Activated naive CD4-positive, alpha-beta T cell treated with anti-CD3 and anti-CD28 coated beads, Interleukin-2, amount 50 U/mL, for 72 hours (primary cell): ENCODE data around the gene STARD3NL. TPM values are rescaled to one million over a fixed set of nuclear protein-coding genes. Genes with fewer than 3 reads are reported as not detected.
"Not testable (repeated sequence)": the region's sequence is repeated elsewhere in the genome, so short reads cannot be mapped to it uniquely, and the experiment has no call there.

Source experiments
- ATAC-seq, 2 donors: fragments of 150-1000 bp; cut with Tn5 transposase; 2 replicates each; pipeline ENCODE4 v1.10.0; 2021; ENCODE audit warnings: mild to moderate bottlenecking in 2 of 2, moderate library complexity in 2 of 2
- DNase-seq, 2 donors: peaks; one replicate each; pipeline ENCODE4 v3.0.0; 2021 to 2022; ENCODE audit warnings: low spot score in 2 of 2
- H3K27ac Mint-ChIP-seq, 2 donors: one replicate each; pipeline ENCODE4 v1.8.0; 2022; ENCODE audit warnings: mild to moderate bottlenecking in 2 of 2, mixed read lengths in 2 of 2
- H3K36me3 Mint-ChIP-seq, 2 donors: one replicate each; pipeline ENCODE4 v1.8.0; 2022; ENCODE audit warnings: mixed read lengths in 2 of 2
- H3K9me3 Mint-ChIP-seq, 2 donors: one replicate each; pipeline ENCODE4 v1.8.0; 2022; ENCODE audit warnings: mixed read lengths in 2 of 2
- total RNA-seq, 2 donors: library from RNA; stranded (reverse); gene quantifications; one replicate each; pipeline ENCODE4 v1.2.3, GENCODE V29; 2022

The STARD3NL gene
- total RNA-seq, 2 donors from 2014 or later, result 21.5 to 28.7 TPM

- ATAC-seq, DNase-seq, H3K36me3 Mint-ChIP-seq, H3K9me3 Mint-ChIP-seq, H3K27ac Mint-ChIP-seq: not testable (repeated sequence)
Observed at GRCh38 chr7:38270405-38270804, 92.4 kb downstream of the STARD3NL start.

- no peak for DNase-seq
- H3K9me3 Mint-ChIP-seq, result no peaks in the 10 kb centered on the region
- no peak for ATAC-seq
- H3K27ac Mint-ChIP-seq, result no peak within 1 kb of the TSS
- H3K36me3 Mint-ChIP-seq, result no peaks in the 10 kb centered on the region
Observed at GRCh38 chr7:38273286-38273995, 95.4 kb downstream of the STARD3NL start, which contains the start of gene TARP. Gene TARP (minus strand): TSS chr7:38273636.

GRCh38 chr7:38274486-38274885 is 96.4 kb downstream of the STARD3NL start:
- ATAC-seq, result no peak
- no peaks in the 10 kb centered on the region for H3K36me3 Mint-ChIP-seq

GRCh38 chr7:38274927-38275620 is 97.0 kb downstream of the STARD3NL start:
- Mint-ChIP-seq H3K27ac (no peak overlapping the region), H3K36me3 (no peaks in the 10 kb centered on the region), H3K9me3 (no peaks in the 10 kb centered on the region)
- DNase-seq (no peak), ATAC-seq (no peak)

More at GRCh38 chr7:38274486-38274885, 96.4 kb downstream of the STARD3NL start:
- Mint-ChIP-seq H3K9me3 (no peaks in the 10 kb centered on the region), H3K27ac (no peak overlapping the region)
- no peak for DNase-seq

- no peaks in the 10 kb centered on the region for H3K36me3 Mint-ChIP-seq
- no peak for DNase-seq
- ATAC-seq, result no peak
- no peak overlapping the region for H3K27ac Mint-ChIP-seq
- H3K9me3 Mint-ChIP-seq, result no peaks in the 10 kb centered on the region
Observed at GRCh38 chr7:38276096-38276877, 98.2 kb downstream of the STARD3NL start.

- H3K27ac Mint-ChIP-seq, result no peak overlapping the region
- ATAC-seq, result no peak
Observed at GRCh38 chr7:38280000-38280399, 102.0 kb downstream of the STARD3NL start.

More at GRCh38 chr7:38280000-38280399, 102.0 kb downstream of the STARD3NL start:
- Mint-ChIP-seq H3K36me3 (no peaks in the 10 kb centered on the region), H3K9me3 (no peaks in the 10 kb centered on the region)
- DNase-seq, result no peak
